HG03439 (cell line): Measurements from ENCODE around the gene FYN.
"Not testable (repeated sequence)": the region's sequence is repeated elsewhere in the genome, so short reads cannot be mapped to it uniquely, and the experiment has no call there.

Experiments
- ATAC-seq: cut with Tn5 transposase; IDR thresholded peaks from one replicate; pipeline ENCODE4 v1.9.1; 2021; ENCODE audit warnings: mild to moderate bottlenecking, moderate library complexity; ENCODE audit not compliant: unreplicated experiment

The FYN gene

DNA sequence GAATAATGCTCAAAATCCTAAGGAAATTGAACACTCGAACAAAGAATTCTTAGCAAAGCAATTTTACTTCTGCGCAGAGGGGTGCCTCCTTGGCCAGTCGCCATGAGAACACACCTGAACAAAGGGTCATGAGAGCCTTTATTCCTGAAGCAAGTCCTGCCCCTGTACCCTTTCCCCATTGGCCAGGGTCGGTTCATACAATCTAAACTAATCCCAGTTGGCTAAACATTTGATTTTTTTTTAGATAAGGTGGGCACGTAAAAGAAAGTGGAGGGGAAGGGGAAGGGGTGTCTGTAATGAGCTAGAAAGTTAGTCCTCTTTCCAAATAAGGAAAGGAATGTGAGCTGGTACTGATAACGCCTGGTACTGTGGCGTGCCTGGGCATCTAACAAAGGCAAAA is 37.9 kb downstream of the FYN start:
- not testable (repeated sequence) for ATAC-seq

DNA sequence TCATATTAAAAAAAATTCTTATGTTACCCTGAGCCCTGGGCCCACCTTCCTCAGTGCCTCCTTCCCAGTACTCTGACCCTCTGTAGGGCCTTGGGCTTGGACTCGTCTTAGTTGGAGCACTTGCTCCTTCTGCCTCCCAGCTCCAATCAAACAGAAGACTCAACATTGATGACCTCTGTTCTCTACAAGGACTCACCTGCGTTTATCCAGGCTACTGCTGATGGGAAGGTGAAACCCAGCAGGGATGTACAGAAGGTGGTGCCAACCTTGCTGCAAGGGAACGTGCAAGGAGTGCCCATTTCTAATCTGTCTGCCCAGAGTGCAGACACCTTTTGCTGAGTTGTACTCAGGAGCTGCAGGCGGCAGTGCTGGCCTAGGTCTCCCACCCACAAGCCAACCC is 38.9 kb downstream of the FYN start:
- no peak for ATAC-seq

- ATAC-seq, result no peak
Observed at GRCh38 chr6:111832833-111833418, 40.3 kb downstream of the FYN start.

- ATAC-seq, result no peak
Observed at GRCh38 chr6:111831408-111831807, 41.8 kb downstream of the FYN start.

DNA sequence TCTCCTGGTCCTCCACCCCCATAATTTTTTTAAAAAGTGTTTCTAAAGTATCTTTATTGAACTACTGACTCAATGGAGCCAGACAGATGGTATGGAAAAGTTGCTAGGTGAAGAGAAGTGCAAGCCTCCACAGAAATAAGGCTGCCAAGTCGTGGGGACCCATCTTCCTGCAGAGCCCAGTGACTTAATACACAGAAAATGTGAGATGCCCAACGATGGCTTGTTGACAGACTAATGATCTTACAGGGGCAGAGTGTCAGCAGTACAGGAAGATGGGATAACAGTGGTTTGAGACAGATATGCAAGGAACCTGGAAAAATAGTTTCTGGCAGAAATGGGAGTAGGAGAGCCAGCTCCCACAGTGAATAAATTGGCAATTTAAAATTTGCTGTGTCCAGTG is 43.3 kb downstream of the FYN start:
- ATAC-seq, result no peak

DNA sequence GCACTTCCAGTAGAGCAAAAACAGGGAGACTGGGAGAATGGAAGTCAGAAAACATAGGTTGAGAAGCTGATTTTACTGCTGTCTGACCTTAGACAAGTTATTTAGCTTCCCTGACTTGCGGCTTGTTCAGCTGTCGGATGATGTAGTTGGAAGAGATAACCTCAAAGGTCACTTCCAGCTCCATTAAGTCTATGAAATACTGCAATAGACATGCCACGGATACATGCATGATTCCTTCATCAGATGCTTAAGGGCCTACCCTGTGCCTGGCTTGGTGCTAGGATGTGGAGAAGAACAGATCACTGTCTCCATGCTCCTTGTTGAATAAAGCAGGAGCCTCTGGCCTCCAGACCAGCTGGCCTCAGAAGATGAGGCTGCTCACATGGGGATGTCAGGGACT is 43.7 kb downstream of the FYN start:
- no peak for ATAC-seq

DNA sequence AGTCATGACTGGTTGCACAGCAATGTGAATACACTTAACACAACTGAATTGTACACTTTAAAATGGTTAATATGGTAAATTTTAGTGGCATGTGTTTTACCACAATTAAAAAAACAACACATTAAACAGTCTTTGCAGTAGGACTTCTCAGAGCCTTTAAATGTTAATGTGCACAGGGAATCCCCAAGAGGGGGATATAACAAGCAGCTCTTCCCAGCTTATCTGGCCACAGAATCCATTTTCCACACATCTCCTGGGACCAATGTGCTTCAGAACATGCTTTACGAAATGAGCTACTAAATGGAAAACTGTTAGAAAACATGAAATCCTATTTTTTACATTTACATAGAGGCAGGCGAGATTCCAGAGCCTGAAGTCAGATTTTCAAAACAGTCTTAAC is 44.4 kb downstream of the FYN start:
- ATAC-seq, result no peak

DNA sequence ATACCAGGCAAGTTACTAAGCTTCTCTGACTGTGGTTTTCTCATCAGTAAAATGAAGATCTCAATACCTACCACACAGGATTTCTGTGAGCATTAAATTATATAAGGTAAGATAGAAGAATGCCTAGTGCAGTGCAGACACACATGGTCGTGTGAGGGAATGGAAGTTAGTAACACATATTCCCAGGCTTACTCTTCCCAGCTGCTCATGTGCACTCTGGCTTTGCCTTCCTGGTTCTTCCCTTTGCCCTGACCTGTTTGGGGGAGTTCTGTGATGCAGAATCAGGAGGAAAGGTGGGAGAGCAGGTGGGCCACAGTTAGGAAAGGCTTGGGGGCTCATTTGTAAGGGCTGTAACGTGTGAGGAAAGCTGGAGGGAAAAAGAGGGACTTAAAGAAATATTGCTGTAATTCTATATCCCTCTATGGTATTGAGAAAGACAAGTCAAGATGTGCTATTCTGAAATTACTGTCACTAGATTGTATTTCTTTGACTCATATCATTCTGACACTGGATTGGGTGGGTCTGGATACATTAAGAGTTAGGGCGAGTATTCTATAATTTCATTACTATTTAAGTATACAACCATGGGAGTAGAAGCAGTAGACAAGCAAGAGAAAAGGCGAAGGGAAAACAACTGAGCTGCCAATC is 47.7 kb downstream of the FYN start:
- ATAC-seq, result no peak

DNA sequence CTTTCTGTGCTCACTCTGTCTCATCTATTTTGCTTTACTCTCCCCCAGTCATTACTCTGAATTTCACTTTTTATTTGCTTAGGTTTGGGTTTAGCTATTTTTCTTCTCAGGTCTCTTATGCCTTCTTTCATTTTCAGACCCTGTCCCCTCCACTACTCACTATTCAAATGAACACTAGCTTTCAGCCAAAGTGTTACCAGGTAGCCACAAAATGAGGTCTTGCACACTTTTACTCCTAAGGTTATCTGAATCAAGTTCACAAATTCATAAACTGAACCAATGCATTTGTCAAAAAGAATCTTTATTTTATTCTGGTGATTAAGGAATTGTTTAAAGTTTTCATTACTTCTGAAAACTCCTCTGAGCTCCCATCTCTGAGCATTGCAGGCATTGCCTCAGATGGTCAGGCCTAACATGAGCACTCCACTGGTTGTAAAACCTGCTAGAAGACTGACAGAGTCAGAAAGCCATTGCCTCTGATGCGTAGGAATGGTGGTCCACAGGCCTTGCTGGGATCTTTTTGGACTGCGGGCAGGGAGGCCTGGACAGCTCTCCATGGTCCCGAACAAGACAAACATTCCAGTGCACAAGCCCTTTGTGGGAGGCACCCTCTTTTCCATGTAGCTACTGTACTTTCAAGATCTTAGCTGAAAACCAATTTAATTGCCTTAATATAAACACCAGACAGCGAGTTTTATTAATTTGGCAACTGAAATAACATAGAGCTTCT is 48.5 kb downstream of the FYN start:
- peak; percentile 93 for ATAC-seq

- ATAC-seq, result peak; percentile 9
Observed at GRCh38 chr6:111823831-111824607, 49.2 kb downstream of the FYN start.

- no peak for ATAC-seq
Observed at GRCh38 chr6:111823012-111823411, 50.2 kb downstream of the FYN start.

DNA sequence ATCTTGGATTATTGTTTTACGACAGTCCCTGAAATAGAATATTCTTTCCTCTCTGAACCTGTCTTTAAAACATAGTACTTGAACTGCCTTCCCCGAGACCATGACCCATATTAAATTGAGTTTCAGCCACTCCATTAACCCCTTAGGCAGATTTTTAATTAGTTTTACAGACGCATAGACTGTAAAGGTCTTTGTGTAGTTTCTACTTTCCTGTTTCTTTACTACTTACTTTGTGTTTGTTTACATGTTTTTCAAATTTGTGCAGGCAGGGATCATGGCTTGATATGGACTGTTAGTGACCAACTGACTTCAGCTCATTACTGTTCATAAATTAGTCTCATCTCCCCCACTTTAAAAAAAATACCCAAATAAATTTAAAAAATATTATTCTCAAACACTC is 53.8 kb downstream of the FYN start:
- no peak for ATAC-seq

DNA sequence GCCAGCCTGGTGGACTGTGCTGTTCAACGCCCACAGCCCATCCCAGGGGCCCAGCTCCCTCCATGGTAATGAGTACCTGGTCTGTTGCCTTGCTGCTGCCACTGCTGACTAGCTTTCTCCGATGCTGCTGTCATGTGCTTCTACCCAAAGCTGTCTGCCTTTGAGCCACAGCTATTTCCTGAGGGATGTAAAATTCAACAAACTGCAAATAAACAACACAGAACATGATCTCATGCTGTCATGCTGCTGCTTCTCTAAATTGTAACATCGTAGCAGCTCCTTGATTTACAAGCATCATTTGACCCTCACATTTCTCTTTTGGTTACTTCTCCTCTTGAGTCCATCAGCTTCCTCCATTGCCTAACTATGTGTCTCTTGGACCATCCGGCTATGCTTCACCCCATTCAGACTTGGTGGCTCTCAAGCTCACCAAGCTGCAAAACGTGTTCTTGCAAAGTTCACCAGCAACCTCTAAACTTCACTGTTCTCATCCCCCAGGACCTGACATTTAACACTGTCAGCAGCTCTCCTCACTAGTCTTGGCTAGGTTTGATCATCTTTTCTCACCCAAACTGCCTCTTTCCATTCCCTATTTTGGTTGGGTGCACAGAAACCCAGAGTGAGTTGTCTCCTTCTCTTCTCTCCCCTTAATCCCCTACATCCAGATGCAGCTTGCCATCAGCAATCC is 54.6 kb downstream of the FYN start:
- ATAC-seq, result no peak

DNA sequence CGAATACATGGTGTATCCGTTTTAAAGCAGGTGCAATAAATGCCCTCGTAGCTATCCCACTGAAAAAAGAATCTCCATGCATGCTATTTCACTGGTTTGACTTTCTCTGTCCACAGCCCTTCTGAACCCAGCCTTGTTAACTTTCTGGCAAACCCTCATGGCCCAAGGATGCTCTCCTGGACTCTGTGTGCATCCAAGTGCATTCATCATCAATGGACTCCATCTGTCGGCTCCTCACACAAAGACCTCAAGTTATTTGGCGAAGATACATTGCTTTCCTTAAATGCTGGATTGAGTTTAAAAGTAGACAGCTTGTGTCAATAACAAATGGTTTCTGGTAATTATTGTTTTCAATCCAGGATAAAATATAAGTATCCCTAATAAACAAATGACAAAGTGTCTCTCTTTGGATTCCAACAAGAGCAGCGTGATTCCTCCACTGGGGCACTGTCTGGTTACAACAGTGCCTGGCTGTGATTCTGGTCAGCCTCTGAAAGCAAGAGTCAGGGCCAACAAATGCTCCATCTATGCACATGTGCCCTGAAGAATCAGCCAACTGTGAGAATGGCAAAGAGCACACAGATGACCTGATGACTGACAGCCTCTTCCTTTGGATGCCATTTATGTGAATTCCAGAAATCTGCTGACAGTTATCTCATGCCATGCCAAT is 55.7 kb downstream of the FYN start:
- ATAC-seq, result no peak

DNA sequence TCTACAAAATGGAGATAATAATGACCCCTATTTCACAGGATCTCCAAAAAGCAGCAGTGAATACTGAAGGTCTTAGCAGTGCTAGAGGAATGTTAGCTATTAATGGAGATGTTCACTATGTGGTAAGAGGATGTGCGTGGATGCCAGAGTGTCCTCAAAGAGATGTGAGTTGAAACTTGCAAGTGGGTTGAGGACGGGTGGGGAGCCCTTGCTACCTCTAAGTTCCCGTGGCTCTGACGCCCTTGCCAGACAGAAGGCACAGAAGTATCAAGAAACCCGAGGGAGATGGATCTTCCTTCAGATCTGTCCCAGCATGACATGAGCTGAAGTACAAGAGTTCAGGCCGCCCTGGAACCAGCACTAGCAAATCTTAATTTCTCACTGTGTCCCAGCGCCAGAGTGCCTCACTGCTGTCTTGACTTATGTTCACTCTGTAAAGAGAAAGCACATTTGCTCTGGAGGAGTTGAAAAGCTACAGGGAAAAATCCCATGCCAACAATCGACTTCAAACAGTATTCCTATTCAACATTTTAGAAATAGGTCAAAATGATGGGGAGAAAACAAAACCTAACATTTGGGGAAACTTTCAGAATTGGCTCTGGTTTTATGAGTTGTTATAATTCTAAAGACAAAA is 59.5 kb downstream of the FYN start:
- ATAC-seq, result no peak

GRCh38 chr6:111813237-111813636 is 60.0 kb downstream of the FYN start:
- no peak for ATAC-seq

DNA sequence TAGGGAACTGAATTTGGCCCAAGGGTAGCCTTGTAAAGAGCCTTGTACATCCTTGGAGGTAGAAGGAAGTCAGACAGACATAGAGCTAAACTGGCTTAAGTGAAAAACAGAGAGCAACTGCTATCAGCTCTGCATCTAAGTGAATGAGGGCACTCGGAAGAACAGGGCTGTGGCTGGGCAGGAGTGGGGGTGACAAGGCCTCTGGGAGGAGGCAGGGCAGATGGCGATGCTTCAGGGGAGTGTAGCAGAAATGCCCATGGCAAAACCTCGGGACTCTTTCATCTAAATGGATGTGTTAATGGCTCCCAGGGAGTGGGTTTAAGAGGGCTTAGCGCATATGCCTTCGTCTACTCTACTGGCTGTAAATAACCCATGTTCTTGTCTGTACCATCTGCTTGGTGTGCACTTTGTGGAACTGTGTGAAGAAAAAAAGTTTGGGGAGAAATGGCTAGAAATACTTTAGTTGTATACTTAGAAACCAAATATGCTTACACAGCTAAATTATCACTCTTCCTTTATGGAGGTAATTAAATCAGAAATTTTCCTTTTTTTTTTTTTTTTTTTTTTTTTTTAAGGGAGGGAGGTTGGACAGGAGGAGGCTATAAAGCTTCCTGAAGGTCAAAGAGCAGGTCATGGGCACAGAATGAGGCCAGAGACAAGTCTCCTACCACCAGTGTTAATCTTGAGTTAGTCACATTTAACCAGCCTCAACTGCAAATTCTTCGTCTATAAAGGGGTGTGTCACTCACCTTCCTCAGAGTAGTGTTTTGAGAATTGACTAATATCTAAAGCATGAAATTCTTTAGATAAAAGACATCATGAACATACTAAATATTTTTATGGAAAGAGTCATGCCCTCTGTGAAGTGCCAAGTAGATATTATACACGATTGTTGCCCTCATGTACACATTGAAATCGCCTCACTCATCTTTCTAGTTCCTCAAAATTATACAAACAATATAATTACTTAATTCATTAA is 60.9 kb downstream of the FYN start:
- no peak for ATAC-seq

DNA sequence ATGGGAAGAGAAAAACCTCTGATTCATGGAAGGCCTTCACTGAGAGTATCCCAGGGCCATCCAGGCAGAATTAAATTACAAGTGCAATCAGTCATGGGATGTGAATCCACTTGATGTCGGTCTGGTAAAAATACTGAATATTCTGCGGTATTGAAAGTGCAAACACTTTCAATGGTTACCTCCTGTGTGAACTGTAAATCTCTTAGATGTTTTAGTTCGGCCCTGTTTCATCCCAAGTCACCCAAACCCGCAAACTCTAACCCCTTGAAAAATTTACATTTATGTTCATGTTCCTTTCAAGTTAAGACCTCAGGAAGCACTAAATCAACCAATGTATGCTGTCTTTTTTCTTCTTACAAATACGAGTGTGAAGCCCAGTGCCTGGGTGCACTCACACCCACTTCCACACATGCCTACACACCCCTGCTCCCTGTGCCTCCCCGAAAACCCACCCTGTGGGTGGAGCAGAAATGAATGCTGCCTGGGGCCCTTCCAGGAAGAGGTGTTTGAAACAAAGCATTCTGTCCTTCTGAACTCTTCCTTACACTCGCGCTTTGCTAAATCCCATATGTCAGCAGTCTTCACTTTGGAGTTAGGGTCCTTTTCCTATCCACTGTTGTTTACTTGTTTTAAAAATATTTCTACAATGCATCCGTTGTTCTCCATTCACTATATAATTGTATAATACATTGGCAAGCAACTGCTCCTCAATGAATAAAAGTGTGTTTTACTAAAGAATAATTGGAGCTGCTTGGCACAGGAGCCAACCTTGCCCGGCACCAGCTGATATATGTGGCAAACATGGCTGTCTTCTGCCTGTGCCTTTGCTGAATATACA is 62.7 kb downstream of the FYN start:
- no peak for ATAC-seq
